ENCODE measurements around the gene SEMA7A.

Gene SEMA7A

GRCh38 chr15:74430510-74430951, 3.2 kb downstream of the SEMA7A start:
- DNase-seq (ENCODE audit: low read depth) = no peak

GRCh38 chr15:74429781-74430400, 3.9 kb downstream of the SEMA7A start:
- no peak for DNase-seq (ENCODE audit: low read depth)

- DNase-seq (ENCODE audit: low read depth) = no peak
Observed at GRCh38 chr15:74428970-74429780, 4.6 kb downstream of the SEMA7A start.

DNA sequence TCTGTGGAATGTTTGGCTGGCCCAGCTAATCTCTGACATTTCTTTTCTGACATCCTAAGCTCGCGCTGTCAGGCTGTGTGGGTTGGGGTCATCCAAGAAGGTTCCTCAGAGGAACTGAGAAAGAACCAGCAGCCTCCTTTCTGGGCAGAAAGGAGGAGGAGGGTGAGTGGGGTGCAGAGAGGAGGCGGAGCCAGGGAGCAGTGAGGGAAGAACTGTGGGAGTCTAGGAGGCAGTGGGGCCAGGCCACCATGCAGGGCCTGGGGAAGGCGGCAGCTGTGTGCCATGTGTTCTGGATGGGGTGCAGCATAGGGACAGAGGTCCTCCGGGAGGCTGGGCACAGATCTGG, 5.3 kb downstream of the SEMA7A start:
- DNase-seq (ENCODE audit: low read depth) = no peak

GRCh38 chr15:74427607-74428441, 5.9 kb downstream of the SEMA7A start:
- DNase-seq (ENCODE audit: low read depth) = no peak

DNA sequence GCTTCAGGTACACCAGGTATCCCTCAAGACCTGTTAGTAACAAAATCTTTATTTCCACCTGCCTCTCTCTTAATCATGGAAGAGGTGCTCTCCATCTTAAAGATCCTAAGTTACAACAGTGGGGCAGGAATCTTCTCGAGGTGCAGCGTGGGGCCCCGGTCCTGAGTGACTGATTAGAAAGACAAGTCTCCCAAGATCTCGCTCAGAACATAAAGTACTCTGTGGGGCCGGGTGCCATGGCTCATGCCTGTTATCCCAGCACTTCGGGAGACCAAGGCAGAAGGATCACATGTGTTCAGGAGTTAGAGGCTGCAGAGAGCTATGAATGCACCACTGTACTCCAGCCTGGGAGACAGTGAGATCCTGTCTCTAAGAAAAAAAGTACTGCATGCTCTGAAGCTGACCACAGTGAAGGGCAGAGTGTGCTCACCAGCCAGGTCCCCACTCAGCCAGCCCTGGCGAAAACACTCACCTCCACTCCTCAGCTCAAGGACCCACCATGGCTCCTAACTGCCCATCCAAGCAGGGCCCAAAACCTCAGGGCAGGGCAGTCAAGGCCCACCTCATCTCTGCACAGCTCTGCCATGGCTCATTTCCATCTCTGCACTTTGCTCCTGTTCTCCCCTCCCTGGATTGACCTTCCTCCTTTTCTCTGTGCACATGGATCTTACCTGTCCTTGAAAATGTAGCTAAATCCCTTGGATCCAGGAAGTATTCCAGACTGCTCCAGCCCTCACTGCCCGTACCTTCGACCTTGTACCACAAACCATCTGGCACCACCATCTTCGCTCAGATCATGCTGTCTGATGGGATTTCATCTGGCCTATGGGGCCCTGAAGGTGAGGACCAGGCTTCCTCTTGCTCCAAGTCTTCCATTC, 7.1 kb downstream of the SEMA7A start:
- DNase-seq (ENCODE audit: low read depth) = no peak

- DNase-seq (ENCODE audit: low read depth) = no peak
Observed at GRCh38 chr15:74425630-74426029, 8.1 kb downstream of the SEMA7A start.

- DNase-seq (ENCODE audit: low read depth) = no peak
Observed at GRCh38 chr15:74424901-74425528, 8.7 kb downstream of the SEMA7A start.

DNA sequence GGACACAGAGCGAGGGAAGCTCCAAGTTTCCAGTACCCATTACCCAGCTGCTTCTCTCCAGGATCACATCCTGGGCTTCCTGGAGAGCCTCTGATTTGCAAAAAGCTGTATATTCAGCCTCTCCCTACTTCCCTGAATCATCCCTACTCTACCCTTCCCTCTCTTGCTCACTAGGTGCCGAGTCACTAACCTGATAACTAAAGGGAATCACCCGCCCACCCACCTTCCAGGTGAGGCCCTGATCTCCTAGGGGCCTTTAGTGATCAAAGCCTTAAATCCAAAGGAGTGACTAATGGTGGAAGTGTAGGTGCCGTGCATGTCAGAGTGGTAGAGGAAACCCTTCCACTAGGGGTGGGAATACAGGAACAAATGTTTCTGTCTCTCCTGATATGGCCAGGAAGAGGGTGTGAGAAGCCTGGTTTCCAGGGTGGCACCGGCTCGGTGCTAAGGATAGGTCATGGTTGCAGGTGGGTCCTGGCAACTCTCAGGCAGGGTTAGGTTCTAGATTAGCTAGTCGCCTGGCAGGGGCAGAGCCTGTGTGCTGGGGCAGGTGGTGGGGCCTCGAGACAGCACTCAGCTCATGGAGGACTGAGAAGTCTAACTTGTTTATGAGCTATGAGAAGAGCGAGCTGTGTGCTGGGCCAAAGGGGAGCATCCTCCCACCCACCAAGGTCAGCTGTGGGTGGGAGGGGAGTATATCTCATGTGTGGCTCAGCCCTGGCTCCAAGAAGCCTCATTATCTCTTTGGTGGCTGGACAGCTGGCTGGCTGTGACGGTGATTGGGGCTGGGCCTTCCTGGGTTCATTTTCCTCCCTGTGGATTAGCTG, 10.1 kb downstream of the SEMA7A start:
- no peak for DNase-seq (ENCODE audit: low read depth)

GRCh38 chr15:74422652-74423430, 10.9 kb downstream of the SEMA7A start:
- DNase-seq (ENCODE audit: low read depth) = no peak

DNA sequence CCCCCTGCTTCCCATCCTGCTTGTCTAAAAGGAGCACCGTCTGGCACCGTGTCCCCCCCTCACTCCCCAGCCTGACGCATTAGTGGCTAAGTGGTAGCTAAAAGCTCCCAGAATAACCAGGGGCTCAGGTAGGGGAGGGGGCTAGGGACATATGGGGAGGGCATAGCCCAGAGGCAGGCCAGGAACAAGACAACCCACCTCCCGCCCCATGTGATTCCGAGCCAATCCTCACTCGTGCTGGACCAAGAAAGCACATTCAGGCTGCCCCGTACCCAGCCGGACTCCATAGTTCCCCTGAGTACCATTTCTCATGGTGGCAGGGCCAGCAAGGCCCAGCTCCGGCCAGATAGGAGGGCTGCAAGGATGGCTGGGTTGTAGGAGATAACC, 11.5 kb downstream of the SEMA7A start:
- no peak for DNase-seq (ENCODE audit: low read depth)

GRCh38 chr15:74421302-74422245, 12.2 kb downstream of the SEMA7A start:
- no peak for DNase-seq (ENCODE audit: low read depth)

DNA sequence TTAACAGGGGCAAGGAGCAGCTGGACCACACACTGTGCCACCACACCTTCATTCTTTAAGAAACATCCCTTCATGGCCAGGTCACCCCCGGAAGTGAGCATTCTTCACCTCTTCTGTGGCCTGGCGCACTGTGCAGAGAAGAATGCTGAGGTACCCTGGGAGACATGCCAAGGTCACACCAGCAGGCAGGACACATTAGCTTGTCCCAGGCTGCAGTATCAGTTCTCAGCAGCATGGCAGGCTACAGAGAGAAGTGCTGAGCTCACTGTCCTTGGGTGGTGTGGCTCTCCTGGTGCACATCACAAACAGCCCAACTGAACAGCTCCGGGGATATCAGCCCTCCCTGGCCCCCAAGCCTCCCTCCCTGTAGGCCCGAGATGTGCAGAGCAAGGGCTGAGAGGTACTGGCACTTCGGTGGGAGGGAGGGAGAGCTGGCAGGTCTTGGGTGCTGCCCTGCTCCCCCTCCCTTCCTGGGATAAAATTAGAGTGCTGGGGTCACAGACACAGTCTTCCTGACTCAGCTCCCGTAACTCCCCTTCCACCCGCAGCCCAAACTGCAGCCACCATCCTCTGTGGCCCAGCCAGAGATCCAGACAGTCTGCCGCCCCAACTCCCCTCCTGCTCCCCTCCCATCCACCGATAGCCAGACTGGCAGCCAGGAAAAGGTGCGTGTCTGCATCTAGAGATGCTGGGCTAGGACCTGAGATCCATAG, 13.4 kb downstream of the SEMA7A start:
- DNase-seq (ENCODE audit: low read depth) = no peak

GRCh38 chr15:74419432-74419831, 14.3 kb downstream of the SEMA7A start:
- no peak for DNase-seq (ENCODE audit: low read depth)

GRCh38 chr15:74418575-74419338, 15.0 kb downstream of the SEMA7A start:
- DNase-seq (ENCODE audit: low read depth) = no peak

- DNase-seq (ENCODE audit: low read depth) = no peak
Observed at GRCh38 chr15:74417670-74418069, 16.1 kb downstream of the SEMA7A start.

DNA sequence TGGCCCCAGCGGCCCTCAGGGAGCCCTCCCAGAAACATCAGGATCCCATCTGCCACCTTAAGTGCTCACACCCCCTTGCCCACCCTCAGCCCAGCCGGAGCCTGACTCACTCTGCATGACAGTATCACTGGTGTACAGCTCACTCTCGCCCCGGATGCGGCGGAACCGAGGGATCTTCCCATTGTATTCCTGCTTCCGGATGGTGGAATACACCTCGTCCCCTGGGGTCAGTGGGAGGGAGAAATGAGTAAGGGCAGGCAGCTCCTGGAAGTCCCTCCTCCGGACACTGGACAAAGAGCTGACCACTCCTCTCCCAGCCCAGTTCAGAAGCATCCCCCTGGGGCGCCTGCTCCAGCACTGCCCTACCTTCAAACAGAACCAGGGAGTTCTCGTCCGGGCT, 16.5 kb downstream of the SEMA7A start:
- DNase-seq (ENCODE audit: low read depth) = no peak

Data from non-pigmented ciliary epithelial cell (primary cell).